OCI-LY7 (cell line): ENCODE measurements around the gene S1PR4. TPM values are rescaled to one million over a fixed set of nuclear protein-coding genes. Genes with fewer than 3 reads are reported as not detected.

Source experiments
- BruUV-seq: library from RNA; stranded (reverse); fragments of 400-500 nt; replicated peaks from 2 replicates; lab custom pipeline; 2021; lab: Mats Ljungman, UMichigan
- CTCF ChIA-PET: fragments of 300-600 bp; sonication (Branson Sonifier 250); formaldehyde crosslinking; loops from one replicate; lab custom pipeline; 2022; ENCODE audit warnings: antibody characterized with exemption; ENCODE audit not compliant: unreplicated experiment; lab: Charles Lee
- POLR2A ChIA-PET: fragments of 300-600 bp; sonication (Branson Sonifier 250); formaldehyde crosslinking; loops from one replicate; lab custom pipeline; 2022; ENCODE audit warnings: antibody characterized with exemption; lab: Charles Lee
- DNase-seq: peaks from one replicate; pipeline ENCODE4 v3.0.0-alpha.2; 2015; ENCODE audit warnings: low spot score
- H2AFZ ChIP-seq: fragments of 200-600 bp; sonication (generic), shearing (Covaris generic); 2 replicates; pipeline ENCODE4 v1.6.1; 2014; ENCODE audit warnings: mild to moderate bottlenecking, antibody characterized with exemption, low read length, moderate library complexity
- H3K27ac ChIP-seq: fragments of 200-600 bp; sonication (generic); 2 replicates; pipeline ENCODE4 v1.5.1; 2014; ENCODE audit warnings: mixed run types, low read depth, mild to moderate bottlenecking, moderate library complexity, low read length, inconsistent platforms; ENCODE audit not compliant: poor library complexity, severe bottlenecking
- H3K36me3 ChIP-seq: fragments of 200-600 bp; sonication (generic); 2 replicates; pipeline ENCODE4 v1.6.1; 2014; ENCODE audit warnings: mild to moderate bottlenecking, antibody characterized with exemption, low read length, moderate library complexity, mixed read lengths; ENCODE audit not compliant: insufficient read depth
- H3K4me1 ChIP-seq: fragments of 200-600 bp; sonication (generic); 2 replicates; pipeline ENCODE4 v1.5.1; 2014; ENCODE audit warnings: mild to moderate bottlenecking, low read length; ENCODE audit not compliant: insufficient read depth, poor library complexity, severe bottlenecking
- H3K4me2 ChIP-seq: fragments of 200-600 bp; sonication (generic); 2 replicates; pipeline ENCODE4 v1.6.1; 2014; ENCODE audit warnings: mild to moderate bottlenecking, low read length
- H3K4me3 ChIP-seq: fragments of 200-600 bp; sonication (generic); 2 replicates; pipeline ENCODE4 v1.5.1; 2014; ENCODE audit warnings: mild to moderate bottlenecking, low read depth, low read length; ENCODE audit not compliant: poor library complexity, severe bottlenecking
- H3K79me2 ChIP-seq: fragments of 200-600 bp; sonication (generic); 2 replicates; pipeline ENCODE4 v1.6.1; 2016; ENCODE audit warnings: low read depth, mild to moderate bottlenecking, low read length, moderate library complexity, mixed read lengths; ENCODE audit not compliant: insufficient read depth
- H3K9me2 ChIP-seq: fragments of 200-600 bp; sonication (generic); 2 replicates; pipeline ENCODE4 v1.6.1; 2016; ENCODE audit warnings: mild to moderate bottlenecking, low read length, mixed read lengths; ENCODE audit not compliant: insufficient read depth
- H3K9me3 ChIP-seq: fragments of 200-600 bp; sonication (generic); 2 replicates; pipeline ENCODE4 v1.6.1; 2014; ENCODE audit warnings: mild to moderate bottlenecking, mixed run types, low read length, mixed read lengths
- H4K20me1 ChIP-seq: fragments of 200-600 bp; sonication (generic); 2 replicates; pipeline ENCODE4 v1.6.1; 2014; ENCODE audit warnings: mild to moderate bottlenecking, antibody characterized with exemption, low read length, moderate library complexity, mixed read lengths; ENCODE audit not compliant: insufficient read depth
- EZH2phosphoT487 ChIP-seq: fragments of 200-600 bp; sonication (generic); IDR thresholded peaks from 2 replicates; pipeline ENCODE4 v1.6.1; 2018; ENCODE audit warnings: low read depth, borderline replicate concordance, mild to moderate bottlenecking, mixed run types, antibody characterized with exemption, low read length, moderate library complexity, mixed read lengths
- intact Hi-C: fragments of 100-400 bp; cut with micrococcal nuclease; formaldehyde crosslinking; loops from one replicate; pipeline ENCODE4 v1.10.0; 2022; ENCODE audit not compliant: unreplicated experiment
- total RNA-seq, 2 experiments: library from RNA; depleted of rRNA in 1 of 2; stranded (reverse); fragments of >200 nt in 1 of 2; shearing (Covaris generic) in 1 of 2; gene quantifications; 2 replicates each; pipeline ENCODE4 v1.2.3, GENCODE V29; 2014 to 2022
- TF ChIP-seq, protein P1 (sequence below): fragments of 200-600 bp; sonication (generic); conservative IDR thresholded peaks from 2 replicates; pipeline ENCODE4 v1.5.1; 2014; ENCODE audit warnings: mild to moderate bottlenecking, antibody characterized with exemption, low read length, moderate library complexity, mixed read lengths

Gene S1PR4
- total RNA-seq, 2 experiments from 2014 or later: 25.8 to 34.1 TPM

DNA sequence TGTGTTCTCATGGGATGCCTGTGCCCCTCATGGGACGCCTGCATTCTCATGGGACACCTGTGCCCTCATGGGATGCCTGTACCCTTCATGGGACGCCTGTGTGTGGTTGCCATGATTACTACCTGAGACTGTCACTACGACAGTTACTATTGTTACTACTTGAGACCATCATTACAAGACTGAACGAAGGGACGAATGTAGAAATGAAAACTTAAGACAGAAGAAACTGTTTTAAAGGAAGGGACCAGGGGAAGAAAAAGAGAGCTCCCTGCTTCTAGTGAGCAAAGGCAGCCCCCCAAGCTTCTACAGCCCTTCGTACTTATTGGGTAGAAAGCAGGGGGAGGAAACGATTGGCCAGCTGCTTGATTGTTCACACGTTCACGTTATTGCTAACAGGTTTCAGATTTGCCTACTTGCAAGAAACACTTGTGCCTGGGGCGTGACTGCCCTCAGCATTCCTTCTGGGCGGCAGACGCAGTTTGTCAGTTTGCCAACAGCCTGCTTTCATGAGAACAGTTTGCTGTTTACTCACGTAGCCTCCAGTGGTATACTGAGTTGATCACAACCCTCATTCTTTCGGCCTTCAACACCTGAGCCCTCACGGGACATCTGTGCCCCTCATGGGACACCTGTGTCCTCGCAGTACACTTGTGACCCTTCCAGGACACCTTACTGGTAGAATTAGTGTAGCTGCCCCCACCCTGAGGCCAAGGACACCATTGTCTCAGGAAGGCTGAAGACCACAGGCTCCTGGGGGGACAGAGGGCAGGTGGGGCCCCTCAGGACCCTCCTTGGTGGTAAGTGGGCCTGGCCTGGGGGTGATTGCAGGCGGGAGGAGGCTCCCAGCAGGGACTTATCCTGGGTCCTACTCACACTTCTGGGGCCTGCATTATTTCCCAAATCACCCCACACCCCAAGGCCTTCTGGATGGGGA, 2.5 kb upstream of the S1PR4 start:
- Histone ChIP-seq H3K4me3 (no peak overlapping the region), H3K27ac (no peak overlapping the region), H3K79me2 (no peaks in the 10 kb centered on the region), H3K4me2 (0 out of 2 replicates have a peak overlapping the region, but pooled peaks have one; percentile 6), H2AFZ (no peak overlapping the region), H3K4me1 (peaks cover 61% of the 10 kb centered on the region), H4K20me1 (no peaks in the 10 kb centered on the region), H3K9me3 (no peaks in the 10 kb centered on the region), H3K9me2 (no peaks in the 10 kb centered on the region), H3K36me3 (no peaks in the 10 kb centered on the region)
- ChIA-PET POLR2A (no interaction called here), CTCF (no interaction called here)
- intact Hi-C loops: no loop called here
- DNase-seq: no peak
- no peak for TF ChIP-seq EZH2phosphoT487
- TF ChIP-seq, protein P1, sequence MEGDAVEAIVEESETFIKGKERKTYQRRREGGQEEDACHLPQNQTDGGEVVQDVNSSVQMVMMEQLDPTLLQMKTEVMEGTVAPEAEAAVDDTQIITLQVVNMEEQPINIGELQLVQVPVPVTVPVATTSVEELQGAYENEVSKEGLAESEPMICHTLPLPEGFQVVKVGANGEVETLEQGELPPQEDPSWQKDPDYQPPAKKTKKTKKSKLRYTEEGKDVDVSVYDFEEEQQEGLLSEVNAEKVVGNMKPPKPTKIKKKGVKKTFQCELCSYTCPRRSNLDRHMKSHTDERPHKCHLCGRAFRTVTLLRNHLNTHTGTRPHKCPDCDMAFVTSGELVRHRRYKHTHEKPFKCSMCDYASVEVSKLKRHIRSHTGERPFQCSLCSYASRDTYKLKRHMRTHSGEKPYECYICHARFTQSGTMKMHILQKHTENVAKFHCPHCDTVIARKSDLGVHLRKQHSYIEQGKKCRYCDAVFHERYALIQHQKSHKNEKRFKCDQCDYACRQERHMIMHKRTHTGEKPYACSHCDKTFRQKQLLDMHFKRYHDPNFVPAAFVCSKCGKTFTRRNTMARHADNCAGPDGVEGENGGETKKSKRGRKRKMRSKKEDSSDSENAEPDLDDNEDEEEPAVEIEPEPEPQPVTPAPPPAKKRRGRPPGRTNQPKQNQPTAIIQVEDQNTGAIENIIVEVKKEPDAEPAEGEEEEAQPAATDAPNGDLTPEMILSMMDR: no peak
- no TSS peak for BruUV-seq

DNA sequence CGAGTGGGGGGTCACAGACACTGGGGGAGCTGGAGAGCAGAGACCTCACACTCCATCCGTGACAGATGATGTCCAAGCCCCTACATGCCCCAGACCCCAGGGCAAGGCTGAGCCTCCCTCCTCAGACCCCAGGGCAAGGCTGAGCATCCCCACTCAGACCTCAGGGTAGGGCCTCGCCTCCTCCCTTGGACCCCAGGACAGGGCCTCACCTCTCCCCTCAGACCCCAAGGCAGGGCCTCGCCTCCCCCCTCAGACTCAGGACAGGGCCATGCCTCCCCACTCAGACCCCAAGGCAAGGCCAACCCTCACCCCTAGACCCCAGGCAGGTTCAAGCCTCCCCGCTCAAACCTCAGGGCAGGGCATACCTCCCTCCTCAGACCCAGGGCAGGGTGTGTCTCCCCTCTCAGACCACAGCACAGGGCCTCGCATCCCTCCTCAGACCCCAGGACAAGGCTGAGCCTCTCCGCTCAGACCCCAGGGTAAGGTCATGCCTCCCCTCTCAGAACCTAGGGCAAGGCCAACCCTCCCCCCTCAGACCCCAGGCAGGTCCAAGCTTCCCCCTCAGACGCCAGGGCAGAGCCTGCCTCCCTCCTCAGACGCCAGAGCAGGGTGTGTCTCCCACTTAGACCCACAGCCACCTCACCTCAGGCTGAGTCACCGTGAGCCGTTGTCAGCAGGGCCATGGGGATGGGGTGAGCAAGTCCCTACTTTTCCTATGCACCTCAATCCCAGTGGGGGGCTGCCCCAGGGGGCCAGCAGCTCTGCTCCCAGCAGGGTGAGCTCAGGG, 1.7 kb upstream of the S1PR4 start:
- no peak overlapping the region for H2AFZ ChIP-seq

More for the DNA sequence above, 1.7 kb upstream of the S1PR4 start:
- H3K79me2 ChIP-seq: no peaks in the 10 kb centered on the region
- peaks cover 70% of the 10 kb centered on the region for H3K4me1 ChIP-seq
- H3K27ac ChIP-seq: no peak overlapping the region
- POLR2A ChIA-PET: no interaction called here
- TF ChIP-seq, protein P1: no peak
- no peak for TF ChIP-seq EZH2phosphoT487
- CTCF ChIA-PET: no interaction called here
- no peaks in the 10 kb centered on the region for H3K9me3 ChIP-seq
- intact Hi-C loops: no loop called here
- BruUV-seq: no TSS peak
- no peak for DNase-seq
- no peak overlapping the region for H3K4me3 ChIP-seq
- H3K4me2 ChIP-seq: 0 out of 2 replicates have a peak overlapping the region, but pooled peaks have one; percentile 6
- H3K36me3 ChIP-seq: no peaks in the 10 kb centered on the region
- H3K9me2 ChIP-seq: no peaks in the 10 kb centered on the region
- H4K20me1 ChIP-seq: no peaks in the 10 kb centered on the region
